ENCODE data around the gene COL4A2.
"Not testable (repeated sequence)": the region's sequence is repeated elsewhere in the genome, so short reads cannot be mapped to it uniquely, and the experiment has no call there.

COL4A2 gene

DNA sequence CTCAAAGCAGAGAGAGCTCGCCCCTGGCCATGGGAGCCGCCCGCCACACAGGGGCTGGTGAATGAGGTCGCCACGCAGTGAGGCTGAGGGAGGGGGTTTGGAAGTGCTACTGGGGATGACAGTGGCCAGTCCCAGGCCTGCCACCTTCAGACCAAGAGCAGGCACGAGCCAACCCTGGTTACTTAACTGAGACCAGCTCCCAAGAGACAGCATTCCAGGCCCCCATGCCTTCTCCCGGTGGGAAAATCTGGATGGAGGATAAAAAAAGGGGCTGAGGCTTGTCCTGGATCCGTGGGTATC is 211.1 kb downstream of the COL4A2 start:
- no peak for DNase-seq (ENCODE audit: low spot score)

DNA sequence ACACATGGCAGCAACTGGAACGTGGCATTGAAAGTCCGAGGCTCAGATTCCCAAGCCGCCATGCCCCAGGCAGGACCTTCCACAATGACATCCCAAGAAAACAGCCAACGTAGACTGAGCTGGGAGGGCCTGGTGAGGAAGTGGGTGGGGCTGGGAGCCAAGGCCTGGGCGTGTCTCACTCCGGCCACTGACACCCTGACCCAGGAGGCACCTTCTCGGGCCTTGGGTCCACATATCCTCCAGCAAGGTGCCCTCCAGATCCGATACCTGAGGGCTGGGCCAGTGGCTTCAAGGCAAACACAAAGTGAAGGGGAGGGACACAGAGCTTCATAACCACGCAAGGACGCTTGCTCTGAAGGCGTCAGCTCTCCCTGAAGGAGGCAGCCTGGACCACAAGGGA is 211.5 kb downstream of the COL4A2 start:
- DNase-seq (ENCODE audit: low spot score): no peak

- no peak for DNase-seq (ENCODE audit: low spot score)
Observed at GRCh38 chr13:110519046-110519445, 212.0 kb downstream of the COL4A2 start.

- DNase-seq (ENCODE audit: low spot score): no peak
Observed at GRCh38 chr13:110519506-110519905, 212.4 kb downstream of the COL4A2 start.

DNA sequence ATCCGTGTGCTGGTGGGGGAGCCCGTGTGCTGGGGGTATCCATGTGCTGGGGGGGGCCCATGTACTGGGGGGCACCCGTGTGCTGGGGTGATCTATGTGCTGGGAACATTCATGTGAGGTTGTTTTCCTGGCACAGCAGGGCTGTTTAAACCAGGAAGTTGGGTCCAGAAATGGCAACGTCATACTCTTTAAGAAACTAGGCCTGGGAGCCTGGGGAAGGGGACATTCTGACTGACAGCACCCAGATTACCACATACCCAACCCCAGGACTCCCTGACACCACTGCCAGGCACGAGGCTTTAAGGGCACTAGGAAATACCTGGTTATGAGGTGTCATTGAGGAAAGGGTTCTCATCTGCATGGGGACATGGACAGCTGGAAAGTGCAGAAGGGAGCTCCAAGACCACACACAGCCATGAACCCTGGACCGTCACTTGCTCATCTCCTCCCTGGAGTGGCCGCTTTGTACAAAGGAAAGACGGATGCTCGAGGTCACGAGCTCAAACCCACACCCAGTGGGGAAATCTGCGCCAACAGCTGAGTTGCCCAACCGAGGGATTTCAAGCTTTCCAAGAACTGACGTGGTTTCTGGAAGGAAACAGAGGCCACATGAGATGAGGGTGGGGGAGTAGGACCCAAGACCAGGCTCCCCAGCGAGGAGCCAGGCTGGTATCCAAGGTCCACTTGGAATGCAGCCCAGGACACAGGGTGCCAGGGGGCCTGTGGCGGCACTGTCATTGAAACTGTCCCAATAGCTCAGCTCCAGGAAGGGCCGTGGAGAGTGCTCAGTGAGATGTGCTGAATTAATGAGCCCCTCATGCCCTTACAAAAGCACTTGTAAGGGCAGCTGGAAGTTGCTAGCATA is 213.6 kb downstream of the COL4A2 start:
- no peak for DNase-seq (ENCODE audit: low spot score)

GRCh38 chr13:110521296-110521680 is 214.2 kb downstream of the COL4A2 start:
- DNase-seq (ENCODE audit: low spot score): no peak

GRCh38 chr13:110521946-110522345 is 214.9 kb downstream of the COL4A2 start:
- DNase-seq (ENCODE audit: low spot score): no peak

- DNase-seq (ENCODE audit: low spot score): no peak
Observed at GRCh38 chr13:110522721-110523120, 215.6 kb downstream of the COL4A2 start.

GRCh38 chr13:110523180-110523579 is 216.1 kb downstream of the COL4A2 start:
- no peak for DNase-seq (ENCODE audit: low spot score)

GRCh38 chr13:110523838-110524540 is 216.9 kb downstream of the COL4A2 start:
- DNase-seq (ENCODE audit: low spot score): no peak

DNA sequence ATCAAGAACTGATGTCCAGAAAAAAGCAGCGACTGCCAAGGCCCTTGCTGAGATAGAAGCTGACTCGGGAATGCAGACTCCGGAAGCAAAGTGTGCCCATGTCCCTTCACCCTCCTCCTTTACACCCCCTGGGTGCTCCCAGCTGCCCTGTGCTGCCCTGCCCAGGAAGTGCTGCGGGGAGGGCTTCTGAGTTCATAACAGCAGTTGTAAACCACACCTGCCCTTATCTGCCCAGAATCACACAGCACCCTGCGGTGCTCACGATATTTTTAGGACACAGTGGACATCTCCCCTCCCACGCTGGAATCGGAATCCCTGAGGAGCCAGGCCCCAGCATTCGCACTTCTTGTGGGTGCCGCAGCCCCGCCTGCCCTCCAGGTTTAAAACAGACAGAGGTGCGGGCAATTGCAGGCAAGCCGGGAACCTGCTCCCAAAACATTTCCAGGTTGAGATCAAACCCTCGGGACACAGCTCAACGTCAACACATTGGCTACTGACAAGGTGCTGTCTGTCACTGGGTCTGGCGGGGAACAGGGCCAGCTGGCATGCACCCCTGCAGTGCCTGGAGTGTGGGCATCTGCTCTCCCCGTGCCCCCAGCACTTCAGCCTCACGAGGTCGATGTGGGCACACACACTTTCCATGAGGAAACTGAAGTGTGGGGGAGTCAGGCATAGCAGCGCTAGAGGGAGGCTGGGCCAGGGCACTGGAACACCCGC is 217.6 kb downstream of the COL4A2 start:
- DNase-seq (ENCODE audit: low spot score): peak; percentile 16

- no peak for DNase-seq (ENCODE audit: low spot score)
Observed at GRCh38 chr13:110525328-110526319, 218.5 kb downstream of the COL4A2 start.

DNA sequence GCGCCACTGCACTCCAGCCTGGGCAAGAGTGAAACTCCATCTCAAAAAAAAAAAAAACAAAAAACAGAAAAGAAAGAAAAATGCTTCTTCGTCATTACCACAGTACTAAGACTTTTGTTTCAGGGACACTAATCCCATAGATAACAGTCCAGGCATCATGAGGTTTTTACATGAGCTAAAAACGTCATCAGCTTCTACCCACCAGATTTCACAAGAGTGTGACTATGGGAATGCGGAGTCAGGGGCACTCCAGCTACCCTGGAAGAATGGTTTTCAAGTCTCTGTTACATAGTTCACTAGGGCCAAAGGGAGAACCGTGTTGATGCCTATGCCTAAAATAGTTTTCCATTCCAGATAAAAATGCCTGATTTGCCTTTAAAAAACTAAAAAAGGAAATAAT is 221.3 kb downstream of the COL4A2 start:
- no peak for DNase-seq (ENCODE audit: low spot score)

GRCh38 chr13:110528911-110529310 is 221.8 kb downstream of the COL4A2 start:
- DNase-seq (ENCODE audit: low spot score): no peak

DNA sequence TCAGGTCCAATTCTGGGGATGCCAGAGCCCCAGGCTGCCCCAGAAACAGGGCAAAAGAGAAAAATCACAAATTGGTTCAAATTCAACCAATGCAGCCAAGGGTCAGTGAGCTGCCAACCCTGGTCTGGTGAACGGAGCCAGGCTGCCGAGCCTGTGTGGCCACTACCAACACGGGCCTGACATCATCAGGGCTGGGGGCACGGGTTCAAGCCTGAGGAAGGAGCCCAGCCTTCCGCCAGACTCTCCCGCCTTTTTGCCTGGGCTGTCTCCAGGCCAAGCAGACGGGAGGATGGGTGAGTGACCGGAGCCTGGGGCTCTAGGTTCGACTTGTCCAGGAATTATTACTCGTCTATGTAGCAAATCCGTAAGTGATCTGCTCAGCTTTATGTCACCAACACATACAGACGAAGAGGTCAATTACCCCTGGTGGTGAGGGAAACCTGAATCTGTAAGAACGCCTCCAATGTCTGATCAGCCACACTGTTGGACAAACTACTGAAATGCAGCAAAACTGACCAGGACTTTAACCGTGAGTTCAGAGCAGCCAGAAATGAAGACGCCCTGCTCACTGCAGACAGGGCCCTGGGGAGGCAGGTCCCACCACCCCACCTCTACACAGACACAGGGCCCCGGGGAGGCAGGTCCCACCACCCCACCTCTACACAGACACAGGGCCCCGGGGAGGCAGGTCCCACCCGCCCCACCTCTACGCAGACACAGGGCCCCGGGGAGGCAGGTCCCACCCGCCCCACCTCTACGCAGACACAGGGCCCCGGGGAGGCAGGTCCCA is 222.6 kb downstream of the COL4A2 start:
- DNase-seq (ENCODE audit: low spot score): no peak

GRCh38 chr13:110531100-110531499 is 224.0 kb downstream of the COL4A2 start:
- no peak for DNase-seq (ENCODE audit: low spot score)

GRCh38 chr13:110531671-110532083 is 224.6 kb downstream of the COL4A2 start:
- no peak for DNase-seq (ENCODE audit: low spot score)

- not testable (repeated sequence) for DNase-seq (ENCODE audit: low spot score)
Observed at GRCh38 chr13:110532258-110532657, 225.2 kb downstream of the COL4A2 start.

- DNase-seq (ENCODE audit: low spot score): no peak
Observed at GRCh38 chr13:110533771-110534670, 226.9 kb downstream of the COL4A2 start.

- DNase-seq (ENCODE audit: low spot score): no peak
Observed at GRCh38 chr13:110535526-110535925, 228.4 kb downstream of the COL4A2 start.
